GM18870 (cell line): ENCODE measurements around the gene DCANP1.
"Not testable (repeated sequence)": the region's sequence is repeated elsewhere in the genome, so short reads cannot be mapped to it uniquely, and the experiment has no call there.

Source experiments
- ATAC-seq: cut with Tn5 transposase; IDR thresholded peaks from one replicate; pipeline ENCODE4 v1.9.1; 2021; ENCODE audit warnings: moderate library complexity; ENCODE audit not compliant: unreplicated experiment

The DCANP1 gene

GRCh38 chr5:135447298-135447929 lies at the start of gene DCANP1:
Gene DCANP1, minus strand, starts transcription at chr5:135447348. Its CDS starts 240 bp downstream, at chr5:135447108.
- no peak for ATAC-seq

GRCh38 chr5:135495531-135495930 lies 48.4 kb upstream of the DCANP1 start:
- ATAC-seq = not testable (repeated sequence)

- ATAC-seq = no peak
Measured at GRCh38 chr5:135494196-135494595, 47.0 kb upstream of the DCANP1 start.

GRCh38 chr5:135493406-135494180 lies 46.4 kb upstream of the DCANP1 start:
- no peak for ATAC-seq

- no peak for ATAC-seq
Measured at GRCh38 chr5:135492319-135492626, 45.1 kb upstream of the DCANP1 start.

GRCh38 chr5:135491552-135492318 lies 44.6 kb upstream of the DCANP1 start:
- ATAC-seq = no peak

- ATAC-seq = no peak
Measured at GRCh38 chr5:135491038-135491551, 43.9 kb upstream of the DCANP1 start.

GRCh38 chr5:135490245-135491037 lies 43.3 kb upstream of the DCANP1 start:
- no peak for ATAC-seq

- ATAC-seq = no peak
Measured at GRCh38 chr5:135489466-135490244, 42.5 kb upstream of the DCANP1 start.

GRCh38 chr5:135488727-135489465 lies 41.7 kb upstream of the DCANP1 start:
- no peak for ATAC-seq

GRCh38 chr5:135487839-135488514 lies 40.8 kb upstream of the DCANP1 start:
- ATAC-seq = no peak

GRCh38 chr5:135487037-135487395 lies 39.9 kb upstream of the DCANP1 start:
- ATAC-seq = no peak

GRCh38 chr5:135486131-135487036 lies 39.2 kb upstream of the DCANP1 start:
- no peak for ATAC-seq

- ATAC-seq = no peak
Measured at GRCh38 chr5:135484674-135485086, 37.5 kb upstream of the DCANP1 start.

GRCh38 chr5:135483254-135483653 lies 36.1 kb upstream of the DCANP1 start:
- ATAC-seq = no peak

- no peak for ATAC-seq
Measured at GRCh38 chr5:135482381-135482933, 35.3 kb upstream of the DCANP1 start.

GRCh38 chr5:135481909-135482311 lies 34.8 kb upstream of the DCANP1 start:
- ATAC-seq = no peak

- ATAC-seq = no peak
Measured at GRCh38 chr5:135481387-135481786, 34.2 kb upstream of the DCANP1 start.
